ENCODE results near the gene SCN5A.

The SCN5A gene

DNA sequence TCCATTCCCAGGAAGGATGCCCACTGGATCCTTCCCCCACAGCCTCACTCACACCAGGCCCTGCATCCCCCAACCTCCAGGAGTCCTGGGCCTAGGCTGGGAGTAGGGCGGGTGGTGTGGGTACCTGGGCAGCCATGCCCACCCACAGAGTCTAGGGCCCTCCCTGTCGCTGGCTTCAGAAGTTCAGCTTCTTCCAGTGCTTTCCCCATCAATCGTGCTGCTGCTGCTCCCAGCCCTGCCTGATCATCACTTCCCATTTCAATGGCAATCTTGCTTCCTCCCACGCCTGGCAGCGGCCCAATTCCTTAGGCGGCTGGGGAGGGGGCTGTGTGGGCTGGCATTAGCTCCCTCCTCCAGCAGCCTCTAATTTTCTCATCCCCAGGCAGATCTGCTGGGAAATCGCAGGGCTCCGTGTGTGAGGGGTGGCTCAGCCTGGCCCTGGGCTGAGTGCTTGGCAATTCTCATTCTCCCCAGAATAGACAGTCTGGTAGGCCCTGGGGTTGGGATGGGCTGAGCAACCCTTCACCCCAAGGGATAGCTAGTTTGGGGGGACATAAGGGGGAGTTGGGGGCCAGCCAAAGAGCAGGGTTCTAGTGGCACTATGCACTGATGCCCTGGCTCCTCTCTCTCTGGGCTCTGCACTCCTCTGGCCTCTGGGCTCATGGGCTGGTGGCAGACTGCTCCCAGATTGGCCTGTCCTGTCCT, 66.4 kb downstream of the SCN5A start:
- H3K27ac ChIP-seq = no peak overlapping the region
- TF ChIP-seq CTCF (conservative IDR thresholded peaks at IDR 0.05) = no peak

- no peak overlapping the region for H3K27ac ChIP-seq
- TF ChIP-seq CTCF (conservative IDR thresholded peaks at IDR 0.05) = no peak
Observed at GRCh38 chr3:38582316-38582715, 67.2 kb downstream of the SCN5A start.

DNA sequence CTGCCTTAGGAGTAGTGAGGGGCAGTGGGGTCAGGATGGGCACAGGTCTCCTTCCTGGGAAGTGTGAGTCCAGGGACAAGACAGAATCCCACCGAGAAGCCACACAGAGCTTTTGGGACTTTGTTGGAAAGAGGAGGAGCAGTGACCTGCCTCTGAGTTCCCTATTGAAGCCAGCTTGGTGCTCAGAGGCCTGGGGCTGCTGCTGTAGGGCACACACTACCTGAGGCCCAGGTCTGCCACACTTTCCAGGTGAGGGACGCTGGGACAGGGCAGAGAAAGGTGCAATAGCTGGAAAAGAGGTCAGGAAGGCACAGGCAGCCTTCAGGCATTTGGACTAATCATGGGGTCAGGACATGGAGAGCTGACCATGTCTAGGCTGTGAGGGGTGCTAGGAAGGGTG, 67.7 kb downstream of the SCN5A start:
- H3K27ac ChIP-seq = no peak overlapping the region
- no peak for TF ChIP-seq CTCF (conservative IDR thresholded peaks at IDR 0.05)

DNA sequence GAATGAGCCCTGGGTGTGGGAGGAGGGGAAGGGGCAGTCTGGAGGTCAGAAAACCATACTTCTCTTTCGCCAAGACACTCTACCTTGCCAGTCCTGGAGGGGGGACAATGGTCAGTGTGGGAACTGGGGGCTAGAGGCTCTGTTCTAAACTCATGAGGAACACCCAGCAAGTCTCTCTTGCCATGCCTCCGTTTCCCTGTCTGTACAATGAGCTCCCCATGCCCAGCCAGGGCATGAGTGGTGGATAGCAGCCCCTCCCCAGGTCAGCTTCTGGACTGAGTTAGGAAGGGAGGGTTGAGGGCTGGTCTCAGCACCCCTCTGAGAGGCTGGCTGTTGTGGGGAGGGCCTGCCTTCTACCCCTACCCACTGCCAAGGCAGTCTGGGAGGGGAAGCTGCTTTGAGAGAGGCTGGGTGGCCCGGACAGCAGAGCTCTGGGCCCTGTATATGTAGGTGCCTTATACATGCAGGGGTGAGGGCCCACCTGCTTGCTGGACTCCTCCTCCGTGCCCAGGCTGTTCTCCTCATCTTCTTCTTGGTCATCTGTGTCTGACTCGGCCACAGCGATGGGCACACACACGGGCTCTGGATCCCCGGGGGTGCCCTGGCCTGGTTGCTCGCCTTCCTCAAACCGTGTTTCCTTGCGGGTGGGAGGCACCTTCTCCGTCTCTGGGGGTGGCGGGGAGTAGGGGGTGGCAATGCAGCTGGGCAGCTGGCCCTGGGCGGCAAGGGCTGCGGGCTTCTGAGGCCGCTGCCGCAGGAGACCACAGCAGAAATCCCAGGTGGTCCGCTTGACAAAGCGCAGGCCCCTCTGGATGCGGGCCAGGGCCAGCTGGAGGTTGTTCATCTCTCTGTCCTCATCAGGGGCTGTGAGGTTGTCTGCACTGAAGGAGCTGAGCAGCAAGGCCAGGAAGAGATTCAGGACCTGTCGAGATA, 68.8 kb downstream of the SCN5A start:
- no peak for TF ChIP-seq CTCF (conservative IDR thresholded peaks at IDR 0.05)
- H3K27ac ChIP-seq = no peak overlapping the region

- no peak for TF ChIP-seq CTCF (conservative IDR thresholded peaks at IDR 0.05)
Observed at GRCh38 chr3:38579551-38580449, 69.7 kb downstream of the SCN5A start.

GRCh38 chr3:38579141-38579540, 70.3 kb downstream of the SCN5A start:
- no peak overlapping the region for H3K27ac ChIP-seq

More at GRCh38 chr3:38579551-38580449, 69.7 kb downstream of the SCN5A start:
- no peak overlapping the region for H3K27ac ChIP-seq

More at GRCh38 chr3:38579141-38579540, 70.3 kb downstream of the SCN5A start:
- no peak for TF ChIP-seq CTCF (conservative IDR thresholded peaks at IDR 0.05)

Measured in VCaP (cell line).